Esophagus squamous epithelium (tissue), 5 donors: ENCODE results near the gene RGS9. TPM values are rescaled to one million over a fixed set of nuclear protein-coding genes. Genes with fewer than 3 reads are reported as not detected.

Experiments
- DNase-seq: peaks from one replicate; lab custom pipeline; 2025; lab: John Stamatoyannopoulos, UW
- H3K27ac ChIP-seq, 4 donors: fragments of 200-600 bp; sonication (generic); one replicate each; pipeline ENCODE4 v1.5.1; 2016 to 2019; ENCODE audit warnings: mild to moderate bottlenecking in 1 of 4
- H3K27me3 ChIP-seq, 4 donors: fragments of 200-600 bp; sonication (generic); 1 replicate in 3 of 4; 2 replicates in 1 of 4; pipeline versions ENCODE4 v1.5.1 to v1.6.0; 2017 to 2021; ENCODE audit warnings: antibody characterized with exemption in 1 of 4
- H3K36me3 ChIP-seq, 3 donors: fragments of 200-600 bp; sonication (generic); one replicate each; pipeline ENCODE4 v1.5.1; 2016 to 2019
- H3K4me1 ChIP-seq, 3 donors: fragments of 200-600 bp; sonication (generic); one replicate each; pipeline ENCODE4 v1.5.1; 2017 to 2019
- H3K4me3 ChIP-seq, 4 donors: fragments of 200-600 bp; sonication (generic); 1 replicate in 3 of 4; 2 replicates in 1 of 4; pipeline ENCODE4 v1.5.1; 2016 to 2019; ENCODE audit warnings: mild to moderate bottlenecking in 2 of 4, moderate library complexity in 1 of 4
- H3K9me3 ChIP-seq, 3 donors: fragments of 200-600 bp; sonication (generic); one replicate each; pipeline ENCODE4 v1.5.1; 2016 to 2019
- CTCF ChIP-seq, 6 experiments: fragments of 450-650 bp in 4 of 6; fragments of 200-600 bp in 2 of 6; sonication (generic) in 2 of 6; IDR thresholded peaks; one replicate each; pipeline ENCODE4 v1.5.1; 2016 to 2019; ENCODE audit warnings: antibody characterized with exemption in 6 of 6, mild to moderate bottlenecking in 4 of 6, moderate library complexity in 4 of 6
- POLR2A ChIP-seq, 4 donors: fragments of 450-650 bp; IDR thresholded peaks; one replicate each; pipeline ENCODE4 v1.6.1; 2017; ENCODE audit warnings: antibody characterized with exemption in 4 of 4, mild to moderate bottlenecking in 4 of 4, moderate library complexity in 3 of 4
- WGBS, 2 donors: methylation state at CpG; one replicate each; pipeline ENCODE4 v1.1.5; 2018; 5-methylcytosine and 5-hydroxymethylcytosine counted together
- intact Hi-C: fragments of 100-400 bp; cut with DNase I; formaldehyde crosslinking; loops from one replicate; pipeline ENCODE4 v1.15.0; 2022
- total RNA-seq, 4 donors: library from RNA; depleted of rRNA; stranded (reverse); fragments of >200 nt; gene quantifications; one replicate each; pipeline ENCODE4 v1.1.0, GENCODE V29; 2016
- donor health status: DM: yes; HTN: yes; CAD: no.

RGS9 gene
- total RNA-seq, 4 donors from 2014 or later, result 0.45 to 8.1 (median 2.9) TPM

- intact Hi-C loops, result no loop called here
Measured at GRCh38 chr17:65143889-65144604, 6.9 kb downstream of the RGS9 start.

GRCh38 chr17:65145743-65146142 lies 8.6 kb downstream of the RGS9 start:
- Histone ChIP-seq H3K27ac (no peak overlapping the region), H3K4me1 (no peaks in the 10 kb centered on the region), H3K9me3 (no peaks in the 10 kb centered on the region), H3K4me3 (no peak overlapping the region), H3K27me3 (peaks cover 0 to 49% (median 0%) of the 10 kb centered on the region in 4 donors), H3K36me3 (no peaks in the 10 kb centered on the region)
- DNase-seq, result no peak
- TF ChIP-seq CTCF (IDR thresholded peaks at IDR 0.05) (no peak), POLR2A (IDR thresholded peaks at IDR 0.05) (no peak)
- 75 to 83% methylated on average over 10 of the region's 11 CpGs for WGBS, 2 donors
- intact Hi-C loops, result no loop called here

More at GRCh38 chr17:65143889-65144604, 6.9 kb downstream of the RGS9 start:
- Histone ChIP-seq H3K4me1 (no peaks in the 10 kb centered on the region), H3K27ac (no peak overlapping the region), H3K9me3 (no peaks in the 10 kb centered on the region), H3K4me3 (no peak overlapping the region), H3K27me3 (peaks cover 0 to 57% (median 0%) of the 10 kb centered on the region in 4 donors), H3K36me3 (no peaks in the 10 kb centered on the region)
- TF ChIP-seq CTCF (IDR thresholded peaks at IDR 0.05), result no peak
- TF ChIP-seq POLR2A (IDR thresholded peaks at IDR 0.05), result no peak
- WGBS, 2 donors, result 41 to 54% methylated on average over 16 to 20 of the region's 21 CpGs
- DNase-seq, result no peak

GRCh38 chr17:65147955-65148354 lies 10.8 kb downstream of the RGS9 start:
- WGBS, 2 donors, result 89 to 90% methylated on average over 4 of the region's 4 CpGs
- no peaks in the 10 kb centered on the region for H3K9me3 ChIP-seq

GRCh38 chr17:65154770-65155589 lies 17.8 kb downstream of the RGS9 start:
- intact Hi-C loops, result loop anchor here (5.0 kb wide), 1 partner anchor 42 kb away; no protein-coding TSS in a partner anchor
- no peak for DNase-seq
- no peak for TF ChIP-seq CTCF (IDR thresholded peaks at IDR 0.05)
- no peak for TF ChIP-seq POLR2A (IDR thresholded peaks at IDR 0.05)

More at GRCh38 chr17:65147955-65148354, 10.8 kb downstream of the RGS9 start:
- Histone ChIP-seq H3K4me3 (no peak overlapping the region), H3K4me1 (no peaks in the 10 kb centered on the region), H3K27ac (no peak overlapping the region), H3K36me3 (no peaks in the 10 kb centered on the region), H3K27me3 (peaks cover 0 to 50% (median 0%) of the 10 kb centered on the region in 4 donors)
- DNase-seq, result no peak
- TF ChIP-seq POLR2A (IDR thresholded peaks at IDR 0.05) (no peak), CTCF (IDR thresholded peaks at IDR 0.05) (no peak)
- intact Hi-C loops, result no loop called here

GRCh38 chr17:65155622-65156021 lies 18.5 kb downstream of the RGS9 start:
- peaks cover 0 to 18% (median 0%) of the 10 kb centered on the region in 4 donors for H3K27me3 ChIP-seq
- peaks cover 0 to 4% (median 0%) of the 10 kb centered on the region in 3 donors for H3K4me1 ChIP-seq
- H3K36me3 ChIP-seq, result no peaks in the 10 kb centered on the region
- no peak overlapping the region for H3K27ac ChIP-seq
- WGBS, 2 donors, result 28 to 33% methylated on average over 2 of the region's 2 CpGs
- TF ChIP-seq CTCF (IDR thresholded peaks at IDR 0.05), result no peak
- no peaks in the 10 kb centered on the region for H3K9me3 ChIP-seq
- no peak for DNase-seq
- H3K4me3 ChIP-seq, result no peak overlapping the region
- intact Hi-C loops, result no loop called here

More at GRCh38 chr17:65154770-65155589, 17.8 kb downstream of the RGS9 start:
- WGBS, 2 donors, result 74 to 76% methylated on average over 4 of the region's 4 CpGs
- Histone ChIP-seq H3K4me3 (no peak overlapping the region), H3K4me1 (peaks cover 0 to 4% (median 0%) of the 10 kb centered on the region in 3 donors), H3K27me3 (peaks cover 0 to 20% (median 0%) of the 10 kb centered on the region in 4 donors), H3K36me3 (no peaks in the 10 kb centered on the region), H3K9me3 (no peaks in the 10 kb centered on the region), H3K27ac (no peak overlapping the region)
